Duodenal mucosa (tissue), 2 donors: Measurements from ENCODE around the gene RAD50.
"Not testable (repeated sequence)": the region's sequence is repeated elsewhere in the genome, so short reads cannot be mapped to it uniquely, and the experiment has no call there.

ENCODE experiments used
- H3K27ac ChIP-seq: one replicate; pipeline ENCODE4 v1.7.0; 2013; ENCODE audit warnings: low read depth, low read length
- H3K27me3 ChIP-seq, 2 donors: one replicate each; pipeline ENCODE4 v1.7.0; 2013; ENCODE audit warnings: low read length in 2 of 2, control low read depth in 1 of 2; ENCODE audit not compliant: insufficient read depth in 2 of 2, control insufficient read depth in 1 of 2
- H3K36me3 ChIP-seq, 2 donors: one replicate each; pipeline ENCODE4 v1.7.0; 2013; ENCODE audit warnings: low read length in 2 of 2, control low read depth in 1 of 2; ENCODE audit not compliant: insufficient read depth in 2 of 2, control insufficient read depth in 1 of 2
- H3K4me1 ChIP-seq, 2 donors: one replicate each; pipeline ENCODE4 v1.7.0; 2013; ENCODE audit warnings: low read length in 2 of 2, control low read depth in 1 of 2; ENCODE audit not compliant: insufficient read depth in 2 of 2, control insufficient read depth in 1 of 2
- H3K4me3 ChIP-seq, 2 donors: one replicate each; pipeline ENCODE4 v1.7.0; 2013; ENCODE audit warnings: low read length in 2 of 2, low read depth in 1 of 2
- H3K9ac ChIP-seq, 2 donors: one replicate each; pipeline ENCODE4 v1.7.0; 2013; ENCODE audit warnings: low read length in 2 of 2, low read depth in 1 of 2
- H3K9me3 ChIP-seq, 2 donors: one replicate each; pipeline ENCODE4 v1.7.0; 2013; ENCODE audit warnings: low read length in 2 of 2, control low read depth in 1 of 2; ENCODE audit not compliant: control insufficient read depth in 1 of 2

Gene RAD50

DNA sequence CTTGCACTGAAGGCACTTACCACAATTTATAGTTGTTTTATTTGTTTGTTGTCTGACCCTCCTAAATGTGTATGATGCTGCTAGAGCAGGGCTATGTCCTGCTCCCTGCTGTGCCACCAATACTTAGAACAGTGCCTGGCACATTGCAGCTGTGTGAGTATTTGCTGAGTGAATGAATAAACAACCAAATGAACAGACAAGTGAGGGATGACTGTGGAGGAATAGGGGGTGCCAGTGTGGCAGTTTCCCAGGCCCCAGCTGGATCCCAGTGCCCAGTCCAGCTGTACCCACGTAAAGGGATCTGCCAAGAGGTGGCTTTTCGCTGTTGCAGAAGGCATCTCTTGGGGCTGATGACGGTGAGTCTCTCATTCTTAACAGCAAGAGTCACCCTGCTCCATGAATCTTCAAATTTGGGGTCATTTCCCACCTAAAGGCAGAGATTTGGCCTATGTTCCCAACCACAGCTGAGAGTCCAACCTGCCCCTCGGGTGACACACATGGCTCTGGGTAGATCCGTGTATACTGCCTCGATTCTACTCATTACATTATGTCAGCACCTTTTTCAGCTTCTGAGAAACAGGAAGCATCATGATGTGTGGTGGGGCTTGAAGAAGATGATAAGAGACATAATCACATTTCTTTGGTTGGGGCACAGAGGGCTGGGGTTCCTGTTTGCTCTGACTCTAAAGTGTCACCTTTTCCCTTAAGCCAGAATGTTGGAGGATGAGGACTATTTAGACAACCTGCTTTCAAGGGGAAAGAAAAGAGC, 27.7 kb upstream of the RAD50 start:
- peaks cover 0 to 13% of the 10 kb centered on the region in 2 donors for H3K4me1 ChIP-seq
- H3K9me3 ChIP-seq, result no peaks in the 10 kb centered on the region
- H3K27me3 ChIP-seq, result no peaks in the 10 kb centered on the region
- no peak overlapping the region for H3K27ac ChIP-seq
- no peaks in the 10 kb centered on the region for H3K36me3 ChIP-seq
- no peak overlapping the region for H3K9ac ChIP-seq
- no peak overlapping the region for H3K4me3 ChIP-seq

GRCh38 chr5:132530946-132531345, 25.8 kb upstream of the RAD50 start:
- Histone ChIP-seq H3K27me3 (no peaks in the 10 kb centered on the region), H3K4me1 (peaks cover 0 to 13% of the 10 kb centered on the region in 2 donors), H3K27ac (no peak overlapping the region), H3K9me3 (no peaks in the 10 kb centered on the region), H3K9ac (no peak overlapping the region), H3K36me3 (no peaks in the 10 kb centered on the region), H3K4me3 (no peak overlapping the region)

- Histone ChIP-seq H3K27ac (no peak overlapping the region), H3K4me3 (no peak overlapping the region), H3K9ac (no peak overlapping the region), H3K4me1 (no peaks in the 10 kb centered on the region), H3K36me3 (no peaks in the 10 kb centered on the region), H3K9me3 (no peaks in the 10 kb centered on the region), H3K27me3 (no peaks in the 10 kb centered on the region)
Observed at GRCh38 chr5:132539716-132540115, 17.1 kb upstream of the RAD50 start.

DNA sequence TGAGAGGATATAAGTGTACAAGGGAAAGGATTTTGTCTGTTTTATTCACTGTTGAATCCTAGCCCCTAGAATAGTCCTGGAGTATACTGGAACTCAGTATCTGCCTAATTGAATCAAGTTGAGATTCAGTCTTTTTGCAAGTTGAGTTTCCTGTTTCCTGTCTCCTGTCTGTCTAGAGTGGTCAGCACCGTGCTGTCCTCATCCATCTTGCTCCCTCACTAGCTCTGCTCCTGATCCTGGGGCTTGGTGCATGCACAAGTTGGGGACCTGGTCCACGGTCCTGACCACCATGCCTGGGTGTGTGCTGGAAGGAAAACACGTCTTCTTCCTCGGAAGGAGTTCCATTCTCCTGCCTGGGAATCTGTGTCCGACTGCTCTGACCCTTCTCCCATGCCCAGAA, 16.6 kb upstream of the RAD50 start:
- Histone ChIP-seq H3K27ac (no peak overlapping the region), H3K9me3 (no peaks in the 10 kb centered on the region), H3K4me1 (no peaks in the 10 kb centered on the region), H3K27me3 (no peaks in the 10 kb centered on the region), H3K9ac (no peak overlapping the region), H3K4me3 (no peak overlapping the region), H3K36me3 (no peaks in the 10 kb centered on the region)

- H3K27ac ChIP-seq, result no peak overlapping the region
- H3K36me3 ChIP-seq, result no peaks in the 10 kb centered on the region
- H3K9ac ChIP-seq, result no peak overlapping the region
- H3K4me1 ChIP-seq, result no peaks in the 10 kb centered on the region
- no peak overlapping the region for H3K4me3 ChIP-seq
- H3K27me3 ChIP-seq, result no peaks in the 10 kb centered on the region
- H3K9me3 ChIP-seq, result no peaks in the 10 kb centered on the region
Observed at GRCh38 chr5:132540764-132541163, 16.0 kb upstream of the RAD50 start.

- H3K27ac ChIP-seq, result no peak within 1 kb of the TSS
- no peaks in the 10 kb centered on the region for H3K9me3 ChIP-seq
- no peak within 1 kb of the TSS for H3K9ac ChIP-seq
- H3K4me1 ChIP-seq, result no peaks in the 10 kb centered on the region
- no peak within 1 kb of the TSS for H3K4me3 ChIP-seq
- H3K27me3 ChIP-seq, result no peaks in the 10 kb centered on the region
- H3K36me3 ChIP-seq, result no peaks in the 10 kb centered on the region
Observed at GRCh38 chr5:132543472-132544201, 13.1 kb upstream of the RAD50 start, which contains the start of gene IL5. Gene IL5, minus strand, starts transcription at chr5:132543522. Its CDS starts 44 bp downstream, at chr5:132543478.

DNA sequence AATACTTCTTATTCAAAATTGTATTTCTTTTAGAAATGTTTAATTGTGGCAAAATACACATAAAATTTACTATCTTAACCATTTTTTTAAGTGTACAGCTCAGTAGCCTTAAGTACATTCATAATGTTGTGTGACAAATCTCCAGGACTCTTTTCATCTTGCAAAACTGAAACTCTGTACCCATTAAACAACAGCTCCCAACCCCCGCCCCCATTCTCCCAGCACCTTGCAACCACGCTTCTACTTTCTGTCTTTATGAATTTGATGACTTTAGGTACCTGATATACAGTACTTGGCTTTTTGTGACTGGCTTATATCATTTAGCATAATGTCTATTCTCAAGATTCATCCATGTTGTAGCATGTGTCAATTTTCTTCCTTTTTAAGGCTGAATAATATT, 10.7 kb upstream of the RAD50 start:
- H3K9ac ChIP-seq, result no peak overlapping the region
- H3K9me3 ChIP-seq, result no peaks in the 10 kb centered on the region
- H3K27ac ChIP-seq, result no peak overlapping the region
- no peaks in the 10 kb centered on the region for H3K36me3 ChIP-seq
- H3K4me3 ChIP-seq, result no peak overlapping the region
- no peaks in the 10 kb centered on the region for H3K27me3 ChIP-seq
- no peaks in the 10 kb centered on the region for H3K4me1 ChIP-seq

DNA sequence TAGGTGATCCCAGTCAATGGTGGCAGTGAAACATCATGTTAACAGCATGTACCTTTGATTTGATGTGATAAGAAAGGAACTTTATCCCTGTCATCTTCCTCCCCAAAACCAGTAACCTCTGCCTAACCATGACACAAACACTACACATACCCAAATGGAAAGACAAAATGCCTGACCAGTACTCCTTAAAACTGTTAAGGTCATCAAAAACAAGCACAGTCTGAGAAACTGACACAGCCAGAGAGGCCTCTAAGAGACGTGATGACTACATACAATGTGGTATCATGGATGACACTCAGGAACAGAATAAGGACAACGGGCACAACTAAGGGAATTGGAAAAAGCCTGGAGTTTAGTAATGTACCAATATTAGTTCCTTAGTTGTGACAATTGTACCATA, 9.5 kb upstream of the RAD50 start:
- no peak overlapping the region for H3K4me3 ChIP-seq
- H3K4me1 ChIP-seq, result no peaks in the 10 kb centered on the region
- no peak overlapping the region for H3K27ac ChIP-seq
- H3K36me3 ChIP-seq, result no peaks in the 10 kb centered on the region
- no peaks in the 10 kb centered on the region for H3K9me3 ChIP-seq
- H3K27me3 ChIP-seq, result no peaks in the 10 kb centered on the region
- no peak overlapping the region for H3K9ac ChIP-seq

DNA sequence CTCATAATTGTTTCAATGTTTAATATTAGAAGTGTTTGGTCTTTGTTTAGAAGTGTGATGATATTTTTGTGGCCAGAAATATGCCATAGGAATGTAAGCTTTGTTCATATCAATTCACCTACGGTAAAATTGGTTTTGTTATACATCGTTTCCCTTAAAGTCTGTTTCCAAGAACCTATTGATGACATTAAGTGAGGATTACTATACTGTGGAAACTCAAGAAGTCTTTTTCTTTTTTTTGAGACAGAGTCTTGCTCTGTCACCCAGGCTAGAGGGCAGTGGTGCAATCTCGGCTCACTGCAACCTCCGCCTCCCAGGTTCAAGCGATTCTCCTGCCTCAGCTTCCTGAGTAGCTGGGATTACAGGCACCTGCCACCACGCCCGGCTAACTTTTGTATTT, 7.9 kb upstream of the RAD50 start:
- not testable (repeated sequence) for H3K9me3 ChIP-seq, H3K9ac ChIP-seq, H3K36me3 ChIP-seq, H3K27ac ChIP-seq, H3K4me1 ChIP-seq, H3K27me3 ChIP-seq, H3K4me3 ChIP-seq

DNA sequence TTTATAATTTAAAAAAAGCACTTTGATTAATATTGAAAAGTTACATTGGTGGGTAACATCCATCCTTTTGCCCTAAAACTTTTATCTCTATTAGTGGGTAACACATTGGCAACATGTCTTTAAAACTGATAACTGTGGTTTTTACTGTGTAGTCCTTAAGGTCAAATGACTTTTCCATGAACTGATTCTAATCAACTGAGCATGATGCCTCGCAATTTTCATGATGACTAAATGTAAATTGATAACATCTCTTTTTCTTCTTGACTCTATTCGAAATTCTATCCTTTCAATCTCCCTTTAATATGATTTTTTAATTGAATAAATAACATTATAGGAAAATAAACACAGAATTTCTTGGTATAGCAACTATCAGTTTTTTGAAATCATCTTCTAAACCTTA, 7.2 kb upstream of the RAD50 start:
- no peaks in the 10 kb centered on the region for H3K36me3 ChIP-seq
- H3K9me3 ChIP-seq, result no peaks in the 10 kb centered on the region
- no peak overlapping the region for H3K4me3 ChIP-seq
- H3K9ac ChIP-seq, result no peak overlapping the region
- H3K27ac ChIP-seq, result no peak overlapping the region
- no peaks in the 10 kb centered on the region for H3K27me3 ChIP-seq
- no peaks in the 10 kb centered on the region for H3K4me1 ChIP-seq
